HG03442 (cell line): ENCODE data around the gene LIPC.

Experiments
- ATAC-seq: cut with Tn5 transposase; IDR thresholded peaks from one replicate; pipeline ENCODE4 v1.9.1; 2021; ENCODE audit warnings: mild to moderate bottlenecking, moderate library complexity; ENCODE audit not compliant: unreplicated experiment

The LIPC gene

DNA sequence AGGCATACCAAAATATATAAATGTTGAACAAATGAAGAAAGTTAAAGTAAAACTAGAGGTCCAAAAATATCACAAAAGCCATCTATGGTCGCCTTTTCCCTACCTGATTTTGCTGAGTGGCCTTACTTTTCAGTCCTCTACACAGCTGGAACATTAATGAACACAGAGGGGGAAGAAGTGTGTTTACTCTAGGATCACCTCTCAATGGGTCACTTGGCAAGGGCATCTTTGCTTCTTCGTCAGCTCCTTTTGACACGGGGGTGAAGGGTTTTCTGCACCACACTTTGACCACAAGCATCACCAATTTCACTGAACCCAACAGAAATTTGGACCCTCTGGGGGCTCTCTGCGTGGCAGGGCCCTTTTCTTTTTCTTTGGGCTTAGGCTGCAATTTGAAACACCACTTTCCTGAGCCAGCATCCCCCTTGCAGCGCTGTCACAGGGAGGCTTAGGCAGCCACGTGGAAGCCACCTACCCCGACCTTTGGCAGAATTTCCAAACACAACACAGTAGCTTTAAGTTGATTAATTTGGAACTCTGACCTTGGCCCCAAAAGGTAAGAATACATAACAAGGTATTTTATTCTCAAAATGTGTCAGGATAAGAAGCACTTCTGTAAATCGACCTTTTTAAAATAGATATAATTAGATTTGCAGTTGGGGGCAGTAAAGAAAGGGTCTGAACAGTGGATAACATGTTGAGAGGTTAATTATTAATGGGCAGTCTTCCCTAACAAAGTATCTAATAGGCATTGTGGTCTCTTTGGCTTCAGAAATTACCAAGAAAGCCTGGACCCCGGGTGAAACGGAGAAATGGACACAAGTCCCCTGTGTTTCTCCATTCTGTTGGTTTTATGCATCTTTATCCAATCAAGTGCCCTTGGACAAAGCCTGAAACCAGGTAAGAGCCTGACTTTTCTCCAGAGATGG lies at the start of gene LIPC:
Gene LIPC (plus strand): TSS at position 771 of the 929 bp plus-strand sequence. CDS start 42 bp downstream, at position 813.
- ATAC-seq = no peak

GRCh38 chr15:58383876-58384275 lies 47.9 kb upstream of the LIPC start:
- ATAC-seq = no peak

DNA sequence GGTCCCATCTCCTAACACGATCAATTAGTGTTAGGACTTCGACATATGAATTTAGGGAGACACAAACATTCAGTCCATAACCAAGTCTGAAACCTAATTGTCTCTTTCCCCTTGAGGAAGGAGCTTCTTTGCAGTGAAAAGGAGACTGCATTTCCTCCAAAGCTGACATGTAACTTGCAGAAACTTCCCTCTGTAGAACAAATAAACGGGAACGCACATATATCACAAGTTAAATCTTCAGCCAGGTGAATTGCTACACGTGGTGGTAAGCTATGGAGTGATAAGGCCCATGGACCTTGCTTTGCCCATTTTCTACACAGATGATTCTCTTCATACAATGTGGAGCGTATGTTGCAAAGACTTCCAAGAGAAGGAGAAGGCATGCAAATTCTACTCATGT lies 47.1 kb upstream of the LIPC start:
- no peak for ATAC-seq

DNA sequence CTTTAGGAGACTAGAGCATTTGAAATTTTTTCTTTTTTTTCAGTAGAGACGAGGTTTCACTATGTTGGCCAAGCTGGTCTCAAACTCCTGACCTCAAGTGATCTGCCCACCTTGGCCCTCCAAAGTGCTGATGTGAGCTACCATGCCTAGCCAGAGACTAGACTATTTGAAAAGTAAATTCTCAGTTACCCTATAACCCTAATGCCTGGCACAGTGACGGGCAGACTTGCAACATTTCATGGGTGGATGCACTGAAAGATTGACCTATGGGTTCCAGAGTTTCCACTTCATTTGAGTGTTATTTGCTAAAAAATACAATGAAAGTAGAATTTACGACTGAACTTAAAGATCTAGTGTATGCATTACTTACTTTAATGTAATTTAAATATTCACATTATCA lies 45.7 kb upstream of the LIPC start:
- no peak for ATAC-seq

DNA sequence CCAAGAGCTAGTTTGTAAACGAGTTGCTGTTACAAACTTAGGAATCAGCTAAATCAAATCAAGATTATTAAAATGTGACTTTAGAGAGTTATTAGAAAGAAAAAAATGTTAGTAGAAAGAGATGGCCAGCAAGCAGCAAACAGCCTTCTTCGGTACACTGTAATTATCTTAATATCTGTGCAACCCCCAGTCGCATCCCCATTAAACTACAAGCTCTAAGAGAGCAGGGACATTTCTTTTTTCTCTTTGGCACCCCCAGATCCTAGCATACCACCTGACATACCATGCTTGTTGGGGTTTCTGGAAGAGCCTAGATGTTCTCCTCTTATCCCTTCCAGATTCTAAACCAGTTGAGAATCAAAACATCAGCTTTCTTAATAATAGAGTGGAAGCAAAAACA lies 45.1 kb upstream of the LIPC start:
- ATAC-seq = no peak

- no peak for ATAC-seq
These were observed 44.7 kb upstream of the LIPC start for GRCh38 chr15:58387130-58387529.

GRCh38 chr15:58388211-58388610 lies 43.6 kb upstream of the LIPC start:
- ATAC-seq = no peak

DNA sequence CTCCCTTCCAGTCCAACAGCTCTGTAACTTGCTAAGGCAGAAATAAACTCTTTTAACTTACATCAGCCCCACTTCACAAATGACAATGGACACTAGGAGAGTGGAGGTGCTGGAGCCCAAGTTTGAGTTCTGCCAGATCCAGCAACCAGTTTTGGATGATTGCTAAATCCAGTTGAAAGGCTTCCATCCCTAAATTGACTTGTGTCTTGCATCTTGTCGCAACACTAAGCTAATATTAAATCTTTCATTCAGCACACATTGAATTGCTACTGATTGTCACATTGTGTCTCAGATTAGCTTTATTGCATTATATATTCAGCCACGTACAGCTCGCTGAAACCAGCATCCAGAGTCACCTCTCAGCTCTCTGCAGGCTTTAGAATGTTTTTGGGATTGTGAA lies 41.7 kb upstream of the LIPC start:
- ATAC-seq = no peak

GRCh38 chr15:58390655-58391054 lies 41.1 kb upstream of the LIPC start:
- ATAC-seq = no peak

GRCh38 chr15:58391088-58391487 lies 40.7 kb upstream of the LIPC start:
- no peak for ATAC-seq

- ATAC-seq = no peak
These were observed 39.6 kb upstream of the LIPC start for GRCh38 chr15:58392141-58392540.

DNA sequence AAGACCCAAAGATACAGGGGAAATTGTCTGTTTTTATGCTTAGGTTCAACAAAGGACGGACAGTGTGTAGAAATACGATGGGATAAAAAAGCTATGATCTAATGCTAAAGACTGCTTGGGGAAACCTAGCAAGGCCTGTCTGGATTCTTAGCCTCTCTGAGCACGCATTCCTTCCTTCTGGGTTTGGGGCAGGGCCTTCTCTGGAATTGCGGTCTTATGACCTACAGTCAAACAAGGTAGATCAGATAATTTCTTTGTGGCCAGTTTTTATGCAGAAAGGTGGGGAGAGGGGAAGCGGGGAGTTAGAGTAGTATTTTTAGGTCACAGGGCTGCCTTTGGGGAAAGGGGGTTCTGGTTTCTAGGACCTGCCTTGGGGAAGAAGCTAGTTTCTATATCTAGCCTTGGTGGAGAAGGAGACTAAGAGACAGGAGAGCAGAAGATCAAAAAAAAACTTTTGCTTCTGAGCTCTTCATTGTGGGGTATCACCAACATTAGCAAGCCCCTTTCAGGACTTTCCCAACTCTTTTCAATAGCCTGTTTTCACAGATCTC lies 39.1 kb upstream of the LIPC start:
- no peak for ATAC-seq

DNA sequence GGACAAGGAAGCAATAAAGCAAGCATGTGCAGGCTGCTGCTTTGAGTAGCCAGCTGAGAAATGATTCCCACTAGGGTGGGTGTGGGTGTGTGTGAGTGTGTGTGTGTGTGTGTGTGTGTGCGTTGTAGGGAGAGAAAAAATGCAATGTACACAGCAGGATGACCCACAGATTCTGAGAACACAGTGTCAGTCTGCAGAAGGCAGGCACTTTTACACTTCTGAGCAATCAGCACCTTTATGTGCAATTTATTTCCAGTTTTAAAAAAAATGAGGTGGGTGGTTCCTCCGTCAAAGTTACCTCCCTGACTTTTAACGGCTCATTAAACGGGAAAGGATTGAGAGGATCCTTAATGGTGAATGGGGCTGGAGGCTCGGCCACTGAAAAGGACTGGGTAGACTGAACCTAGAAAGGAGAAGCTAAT lies 38.5 kb upstream of the LIPC start:
- ATAC-seq = no peak

DNA sequence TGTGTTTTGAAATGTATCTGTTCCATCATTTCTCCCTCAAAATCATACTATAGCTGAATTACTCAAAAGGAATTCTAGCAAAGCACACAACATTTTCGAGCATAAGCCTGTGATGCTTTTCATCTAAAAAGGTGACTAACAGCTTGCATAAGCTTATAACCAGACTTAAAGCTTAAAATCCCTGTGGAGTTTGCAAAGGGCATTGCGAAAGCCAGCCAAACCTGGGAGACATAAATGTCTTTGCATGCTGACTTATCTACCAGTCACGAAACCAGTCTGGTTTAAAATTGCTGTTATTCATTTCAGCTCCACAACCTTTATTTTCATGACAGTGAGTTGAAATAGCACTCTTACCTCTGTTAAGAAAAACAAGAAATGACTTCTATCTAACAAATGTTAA lies 35.6 kb upstream of the LIPC start:
- no peak for ATAC-seq

DNA sequence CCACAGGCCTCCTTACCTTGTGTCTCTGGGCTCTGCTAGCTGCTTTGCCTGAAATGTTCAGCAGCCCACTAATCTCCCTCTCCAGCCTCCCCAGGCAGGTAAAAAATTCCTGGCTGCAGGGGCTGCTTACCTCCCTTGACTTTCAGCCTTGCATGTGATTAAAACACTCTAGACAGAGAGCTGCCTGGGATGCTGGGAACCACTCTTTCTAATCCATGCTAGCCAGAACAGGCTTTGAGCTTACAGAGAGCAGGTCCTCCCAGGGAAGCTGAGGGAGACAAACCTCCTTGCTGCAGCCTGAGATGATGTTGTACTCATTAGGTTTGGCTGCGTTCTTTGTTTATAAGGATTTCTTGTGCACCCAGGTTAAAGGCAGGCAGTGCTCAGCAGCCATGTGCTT lies 33.7 kb upstream of the LIPC start:
- no peak for ATAC-seq

DNA sequence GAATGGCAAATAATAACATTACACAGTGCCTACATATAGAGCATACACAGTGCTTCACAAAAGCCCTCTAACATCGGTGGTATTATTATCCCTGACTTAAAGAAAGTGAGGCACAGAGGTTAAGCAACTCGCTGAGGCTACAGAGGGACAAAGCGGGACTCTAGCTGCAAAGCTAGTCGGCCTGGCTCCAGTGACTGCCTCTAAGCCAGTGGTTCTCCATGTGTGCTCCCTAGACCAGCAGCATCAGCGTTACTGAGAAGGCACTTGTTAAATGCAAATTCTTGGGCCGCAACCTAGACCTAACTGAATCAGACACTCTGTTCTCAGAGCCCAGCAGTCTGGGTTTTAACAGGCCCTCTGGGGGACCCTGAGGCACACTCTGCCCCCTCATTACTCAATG lies 33.1 kb upstream of the LIPC start:
- ATAC-seq = no peak

- ATAC-seq = no peak
These were observed 32.1 kb upstream of the LIPC start for GRCh38 chr15:58399739-58400138.

- no peak for ATAC-seq
These were observed 30.5 kb upstream of the LIPC start for GRCh38 chr15:58401276-58401675.

DNA sequence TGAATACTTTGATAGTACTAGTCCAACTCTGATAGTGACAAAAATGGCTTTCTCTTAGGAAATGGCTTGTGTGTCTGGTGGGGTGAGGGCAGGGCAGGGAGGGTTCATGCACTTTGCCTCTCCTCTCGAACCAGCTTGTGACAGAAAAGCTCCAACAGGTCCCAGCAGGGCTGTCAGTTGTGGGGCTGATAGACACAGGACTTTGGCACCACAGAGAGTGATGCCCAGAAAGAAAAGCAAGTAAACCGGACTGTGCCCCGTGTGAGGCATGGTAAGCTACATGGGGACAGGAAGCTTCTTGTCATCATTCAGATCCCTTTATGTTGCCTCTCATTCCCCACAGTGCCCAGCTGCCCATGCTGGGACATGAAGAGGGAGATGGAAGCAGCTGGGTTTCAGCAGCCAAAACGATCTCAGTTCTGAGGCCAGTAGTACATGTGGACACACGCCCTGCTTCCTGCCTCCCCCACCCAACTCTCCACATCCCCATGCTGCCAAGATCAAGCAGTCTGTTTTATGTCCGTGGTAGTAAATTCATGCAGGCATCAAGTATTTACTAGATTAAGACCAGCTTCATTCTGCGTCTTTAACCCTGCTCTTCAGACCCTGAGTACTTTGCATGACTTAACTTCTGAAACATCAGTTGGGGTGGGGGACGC lies 29.7 kb upstream of the LIPC start:
- no peak for ATAC-seq

- no peak for ATAC-seq
These were observed 28.2 kb upstream of the LIPC start for GRCh38 chr15:58403581-58403980.

DNA sequence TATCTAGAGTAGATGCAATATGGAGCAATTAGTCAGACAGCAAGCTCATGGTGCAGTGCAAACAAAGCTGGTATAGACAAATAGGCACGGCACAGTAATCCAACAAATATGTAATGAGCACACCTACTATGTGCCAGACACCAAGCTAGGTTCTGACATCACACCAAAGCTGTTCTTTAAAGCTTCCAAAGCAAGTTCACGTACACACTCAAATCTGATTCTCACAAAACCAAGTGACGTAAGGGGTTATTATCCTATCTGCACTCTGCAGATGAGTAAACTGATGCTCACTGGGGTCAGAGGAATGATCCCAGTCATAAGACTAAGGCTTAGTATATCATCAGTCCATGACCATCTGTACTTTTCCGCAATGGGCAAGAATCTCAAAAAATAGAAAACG lies 27.8 kb upstream of the LIPC start:
- ATAC-seq = no peak

- no peak for ATAC-seq
These were observed 27.1 kb upstream of the LIPC start for GRCh38 chr15:58404722-58405121.
